ENCODE data around the gene MESP1.

MESP1 gene

DNA sequence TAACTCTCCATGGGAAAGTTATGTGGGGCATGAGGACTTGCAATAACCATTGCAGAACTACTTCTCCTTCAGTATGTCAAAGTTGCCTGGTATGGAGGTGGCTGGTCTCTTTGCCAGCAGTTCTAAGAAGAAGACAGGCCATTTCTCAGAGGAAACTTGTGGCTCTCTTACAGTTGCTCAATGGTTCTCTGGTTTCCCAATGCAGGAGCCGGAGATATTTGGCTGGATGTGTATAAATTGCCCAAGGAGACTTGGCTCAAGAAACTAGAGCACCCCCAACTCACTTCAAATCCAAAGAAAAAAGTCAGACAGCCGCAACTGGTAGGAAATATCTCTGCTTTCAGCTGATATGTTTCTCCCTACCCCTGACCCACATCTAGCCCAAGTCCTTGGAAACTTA, 36.3 kb downstream of the MESP1 start:
- no peak for DNase-seq (ENCODE audit: low read depth, low spot score)
- POLR2A ChIA-PET: no interaction called here
- TF ChIP-seq, protein P1, sequence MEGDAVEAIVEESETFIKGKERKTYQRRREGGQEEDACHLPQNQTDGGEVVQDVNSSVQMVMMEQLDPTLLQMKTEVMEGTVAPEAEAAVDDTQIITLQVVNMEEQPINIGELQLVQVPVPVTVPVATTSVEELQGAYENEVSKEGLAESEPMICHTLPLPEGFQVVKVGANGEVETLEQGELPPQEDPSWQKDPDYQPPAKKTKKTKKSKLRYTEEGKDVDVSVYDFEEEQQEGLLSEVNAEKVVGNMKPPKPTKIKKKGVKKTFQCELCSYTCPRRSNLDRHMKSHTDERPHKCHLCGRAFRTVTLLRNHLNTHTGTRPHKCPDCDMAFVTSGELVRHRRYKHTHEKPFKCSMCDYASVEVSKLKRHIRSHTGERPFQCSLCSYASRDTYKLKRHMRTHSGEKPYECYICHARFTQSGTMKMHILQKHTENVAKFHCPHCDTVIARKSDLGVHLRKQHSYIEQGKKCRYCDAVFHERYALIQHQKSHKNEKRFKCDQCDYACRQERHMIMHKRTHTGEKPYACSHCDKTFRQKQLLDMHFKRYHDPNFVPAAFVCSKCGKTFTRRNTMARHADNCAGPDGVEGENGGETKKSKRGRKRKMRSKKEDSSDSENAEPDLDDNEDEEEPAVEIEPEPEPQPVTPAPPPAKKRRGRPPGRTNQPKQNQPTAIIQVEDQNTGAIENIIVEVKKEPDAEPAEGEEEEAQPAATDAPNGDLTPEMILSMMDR (IDR thresholded peaks at IDR 0.05; ENCODE audit: insufficient read depth, low read length, missing control alignments): no peak
- CTCF ChIA-PET: no interaction called here
- no peak overlapping the region for H3K4me3 ChIP-seq (ENCODE audit: low read depth, low read length)

DNA sequence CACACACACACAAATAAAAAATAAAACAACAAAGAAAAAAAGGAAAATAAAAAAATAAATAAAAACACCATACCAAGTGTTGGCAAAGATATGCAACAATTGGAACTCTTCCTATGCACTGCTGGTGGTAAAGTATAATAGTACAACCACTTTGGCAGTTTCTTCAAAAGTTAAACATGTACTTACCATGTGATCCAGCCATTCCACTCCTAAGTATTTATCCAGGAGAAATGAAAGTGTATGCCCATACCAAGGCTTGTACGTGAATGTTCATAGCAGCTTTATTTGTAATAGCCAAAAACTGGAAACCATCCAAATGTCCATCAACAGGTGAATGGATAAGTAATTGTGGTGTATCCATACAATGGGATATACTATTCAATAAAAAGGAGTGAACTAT, 43.5 kb downstream of the MESP1 start:
- no peak for DNase-seq (ENCODE audit: low read depth, low spot score)
- ChIA-PET CTCF (no interaction called here), POLR2A (interaction anchor here (0.7 kb wide), 1 partner anchor 24 kb away, joined by 3 read pairs; no protein-coding TSS in a partner anchor)
- H3K4me3 ChIP-seq (ENCODE audit: low read depth, low read length): no peak overlapping the region
- TF ChIP-seq, protein P1 (IDR thresholded peaks at IDR 0.05; ENCODE audit: insufficient read depth, low read length, missing control alignments): no peak

DNA sequence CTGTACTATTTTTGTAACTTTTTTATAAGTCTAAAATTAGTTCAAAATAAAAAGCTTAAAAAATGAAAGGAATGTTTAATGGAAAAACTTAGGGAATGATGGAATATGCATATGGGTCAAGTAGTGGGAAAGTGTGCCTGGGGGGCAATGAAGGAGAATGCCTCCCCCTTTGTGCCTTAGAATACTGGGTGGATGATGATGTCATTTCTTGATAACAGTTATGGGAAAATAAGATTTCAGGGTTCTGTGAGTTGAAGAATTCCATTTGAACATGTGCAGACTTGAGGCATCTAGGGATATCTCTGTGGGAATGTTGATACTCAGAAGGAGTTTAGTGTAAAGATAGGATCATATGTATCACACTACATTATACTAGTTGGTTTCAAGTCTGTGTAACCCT, 46.6 kb downstream of the MESP1 start:
- DNase-seq (ENCODE audit: low read depth, low spot score): no peak
- H3K4me3 ChIP-seq (ENCODE audit: low read depth, low read length): no peak overlapping the region
- TF ChIP-seq, protein P1 (IDR thresholded peaks at IDR 0.05; ENCODE audit: insufficient read depth, low read length, missing control alignments): no peak
- POLR2A ChIA-PET: no interaction called here
- CTCF ChIA-PET: interaction anchor here (1.0 to 1.5 kb wide), 2 partner anchors 36 to 170 kb away, joined by 3 to 4 read pairs; no protein-coding TSS in a partner anchor

All from AG04449 (cell line).